HG02571 (cell line): Measurements from ENCODE around the gene FBXW8.

ENCODE experiments used
- ATAC-seq: cut with Tn5 transposase; IDR thresholded peaks from one replicate; pipeline ENCODE4 v1.9.1; 2021; ENCODE audit warnings: mild to moderate bottlenecking, moderate library complexity; ENCODE audit not compliant: unreplicated experiment

The FBXW8 gene

DNA sequence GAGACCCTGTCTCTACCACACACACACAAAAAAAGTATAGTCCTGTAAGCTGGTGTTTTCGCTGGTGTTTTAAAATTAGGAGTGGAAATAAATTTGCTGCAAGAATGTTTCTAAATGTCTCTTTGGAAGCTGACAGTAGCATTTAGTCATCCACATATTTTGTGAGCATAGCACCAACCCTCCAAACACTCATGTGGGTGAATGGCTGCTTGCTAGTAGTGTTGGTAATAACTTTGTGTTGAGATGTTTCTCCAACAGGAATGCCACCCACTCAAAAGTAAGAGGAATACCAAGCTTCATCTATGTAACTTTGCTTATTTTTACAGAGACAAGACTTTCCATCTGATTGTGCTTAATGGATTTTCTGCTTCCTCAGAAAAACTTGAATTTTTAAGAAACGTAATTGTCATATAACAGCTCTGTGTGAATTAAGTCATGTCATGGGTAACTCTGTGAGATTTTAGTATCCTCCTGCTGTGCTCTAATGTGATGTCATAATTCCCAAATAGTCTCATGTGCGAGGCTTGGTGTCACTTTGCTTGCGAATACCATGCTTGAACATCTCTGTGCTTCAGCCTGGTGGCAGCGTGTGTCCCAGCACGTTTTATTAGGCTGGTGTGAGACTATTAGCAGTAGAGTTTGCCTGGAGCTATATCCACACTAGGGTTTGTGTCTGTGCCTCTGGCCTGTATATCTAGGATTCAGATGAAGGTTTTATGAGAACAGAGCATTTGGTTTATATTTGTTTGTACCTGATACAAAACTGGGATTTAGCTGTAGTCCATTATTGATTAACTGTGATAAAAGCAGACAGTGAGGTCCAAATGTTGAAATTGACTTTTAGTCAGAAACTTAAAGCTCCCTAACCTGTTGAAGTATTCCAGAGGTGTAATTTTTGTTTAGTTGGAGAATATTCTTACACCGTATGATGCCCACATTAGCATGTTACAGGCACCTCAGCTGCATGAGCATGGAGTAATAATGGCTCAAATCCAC lies 80.5 kb downstream of the FBXW8 start:
- no peak for ATAC-seq

- no peak for ATAC-seq
These were observed 85.3 kb downstream of the FBXW8 start for GRCh38 chr12:116996093-116996492.

DNA sequence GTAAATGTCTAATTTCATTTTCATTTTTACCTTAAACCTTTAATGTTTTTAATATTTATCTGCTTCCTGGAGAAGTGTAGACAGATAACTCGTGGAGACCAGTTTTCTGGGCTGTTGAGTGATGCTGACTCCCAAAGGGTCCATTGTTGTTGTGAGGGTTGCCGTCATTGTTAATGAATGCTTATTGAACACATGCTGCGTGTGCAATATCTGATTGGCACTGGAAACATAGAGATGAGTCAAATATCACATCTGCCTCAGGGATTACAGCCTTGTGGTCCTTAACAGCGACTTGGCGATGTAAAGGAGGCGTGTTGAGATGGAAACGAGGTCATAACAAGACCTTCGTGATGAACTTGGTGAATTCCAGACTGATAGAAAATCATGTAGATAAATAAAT lies 85.9 kb downstream of the FBXW8 start:
- ATAC-seq: no peak

DNA sequence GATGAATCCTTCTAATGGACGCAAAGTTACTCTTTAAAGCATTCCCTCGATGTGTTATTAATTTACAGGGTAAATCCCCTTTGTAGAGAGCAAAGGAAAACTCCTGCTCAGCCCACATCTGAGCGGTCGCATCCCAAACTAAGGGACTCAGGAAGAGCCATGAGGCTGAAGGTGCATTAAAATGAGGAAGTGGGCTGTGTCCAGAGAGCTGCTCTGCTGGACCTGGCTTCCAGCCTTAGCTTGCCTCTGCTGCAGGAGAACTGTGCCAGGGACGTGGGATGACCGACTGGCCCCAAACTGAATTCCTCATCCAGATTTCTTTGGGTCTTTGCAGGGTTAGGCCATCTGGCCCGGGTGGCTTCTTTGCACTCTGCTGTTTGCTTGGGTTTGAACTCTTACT lies 88.3 kb downstream of the FBXW8 start:
- no peak for ATAC-seq

- no peak for ATAC-seq
These were observed 89.6 kb downstream of the FBXW8 start for GRCh38 chr12:117000316-117000715.

DNA sequence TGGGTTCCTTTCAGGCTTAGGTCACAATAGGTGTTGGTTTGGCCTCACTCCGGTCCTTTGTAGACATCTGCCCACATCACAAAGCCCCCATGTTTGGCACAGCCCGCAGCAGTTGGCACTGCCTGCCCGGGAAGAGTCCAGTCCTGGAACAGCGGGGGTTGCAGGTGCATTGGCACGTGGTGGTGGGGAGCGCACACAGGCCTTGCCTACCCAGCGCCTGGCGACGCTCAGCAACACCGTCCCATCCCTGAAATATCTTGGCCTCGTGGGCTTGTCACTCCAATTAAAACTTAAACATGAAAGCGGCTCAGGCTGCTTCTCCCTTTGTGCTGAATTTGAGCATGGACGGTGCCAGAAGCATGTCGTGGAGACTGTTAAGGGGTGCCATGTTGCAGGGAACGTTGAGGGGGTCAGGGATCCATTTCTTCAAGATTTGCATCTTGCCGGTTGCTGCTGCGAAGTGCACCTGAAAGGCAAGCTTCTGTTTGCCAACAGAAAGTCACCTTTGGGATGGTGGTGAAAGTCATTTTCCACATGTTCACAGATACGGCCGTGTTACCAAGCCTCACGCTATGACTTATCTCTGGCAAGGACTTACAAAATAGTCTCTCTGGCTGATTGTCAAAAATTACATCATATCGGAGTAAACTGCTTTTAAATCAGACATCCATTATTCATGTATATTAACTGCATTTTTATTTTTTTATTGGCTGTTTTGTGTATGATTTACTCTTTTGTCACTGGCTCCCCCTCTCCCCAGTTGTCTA lies 91.5 kb downstream of the FBXW8 start:
- ATAC-seq: no peak

- ATAC-seq: no peak
These were observed 93.2 kb downstream of the FBXW8 start for GRCh38 chr12:117003883-117004404.

DNA sequence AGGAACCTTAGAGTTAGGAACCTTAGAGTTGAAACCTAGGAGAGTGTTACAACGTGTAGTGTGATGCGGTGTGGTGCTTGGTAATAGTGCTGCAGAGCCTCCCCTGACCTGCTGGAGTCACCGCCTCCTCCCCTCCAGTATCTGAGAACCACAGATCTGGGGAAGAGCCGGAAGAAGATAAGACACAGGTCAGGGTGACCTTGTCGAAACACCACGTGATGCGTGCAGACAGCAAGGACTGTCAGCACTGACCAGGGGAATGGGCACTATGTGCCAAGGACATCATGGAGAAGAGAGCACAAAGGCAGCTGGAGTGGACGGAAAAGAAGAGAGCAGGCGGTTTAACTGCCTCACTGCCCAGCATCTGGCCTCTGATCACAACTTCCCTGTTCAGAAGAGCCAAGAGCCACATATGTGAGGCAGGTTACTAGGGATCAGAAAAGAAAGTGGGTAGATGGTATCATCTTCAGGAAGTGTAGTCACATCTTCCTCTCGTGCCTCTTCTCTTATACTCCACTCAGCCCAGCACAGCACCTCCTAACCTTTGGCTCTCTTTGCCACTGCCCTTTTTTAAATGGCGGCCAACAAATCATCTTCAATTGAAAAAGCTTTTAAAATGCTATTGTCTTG lies 94.8 kb downstream of the FBXW8 start:
- no peak for ATAC-seq

DNA sequence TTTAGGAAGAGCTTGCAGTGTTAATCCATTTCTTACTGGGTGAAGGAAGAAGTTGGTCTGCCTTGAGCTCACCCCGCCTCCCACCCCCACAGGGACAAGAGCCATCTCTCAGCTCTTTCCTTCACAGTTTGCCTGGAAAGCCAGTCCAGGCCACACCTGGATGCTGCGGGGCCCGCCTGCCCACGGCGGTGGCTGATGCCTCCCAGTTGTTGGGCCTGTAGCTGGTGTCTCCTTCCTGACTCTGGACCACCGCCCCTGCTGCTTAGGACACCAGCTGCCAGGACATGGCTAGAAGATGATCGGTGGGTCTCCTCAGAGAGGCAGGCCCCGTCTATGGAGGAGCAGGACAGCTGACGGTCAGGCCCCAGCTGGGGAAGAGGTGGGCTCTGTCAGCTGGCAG lies 95.6 kb downstream of the FBXW8 start:
- ATAC-seq: no peak

GRCh38 chr12:117007577-117007976 lies 96.8 kb downstream of the FBXW8 start:
- no peak for ATAC-seq

- no peak for ATAC-seq
These were observed 99.0 kb downstream of the FBXW8 start for GRCh38 chr12:117009759-117010158.

DNA sequence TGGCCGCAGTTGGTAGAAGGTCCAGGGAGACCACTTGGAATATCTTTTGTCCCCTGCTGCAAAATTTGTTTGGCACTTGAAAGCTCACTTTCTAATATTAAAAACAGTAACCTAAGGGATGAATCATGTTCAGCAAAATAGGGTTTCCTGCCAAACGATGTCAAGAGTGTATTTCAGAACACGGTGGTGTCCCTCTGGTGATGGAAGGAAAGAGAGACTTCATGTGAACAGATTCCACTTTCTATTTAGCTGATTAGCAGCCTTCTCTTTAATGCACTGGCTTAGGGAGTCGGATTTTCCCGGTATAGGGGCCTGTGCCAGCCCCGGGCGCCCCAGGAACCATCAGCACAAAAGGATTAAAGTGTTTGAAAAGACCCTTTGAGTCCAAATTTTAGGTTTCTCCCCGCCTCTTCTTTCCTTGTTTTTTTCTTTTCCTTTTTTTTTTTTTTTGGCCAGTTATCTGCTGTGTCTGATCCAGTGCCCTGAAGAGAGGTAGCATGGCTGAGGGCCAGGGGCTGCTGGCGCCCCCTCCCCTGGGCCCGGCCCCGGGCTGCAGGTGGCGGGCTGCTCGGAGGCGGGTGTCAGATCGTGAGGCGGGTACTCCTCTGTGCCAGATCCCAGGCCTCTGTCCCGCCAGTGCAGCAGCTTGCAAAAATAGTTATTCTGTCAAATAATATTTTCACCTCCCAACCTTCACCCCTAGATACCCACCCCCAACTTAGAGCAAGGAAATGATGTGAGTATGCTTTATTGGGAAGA lies 100.1 kb downstream of the FBXW8 start:
- ATAC-seq: no peak

DNA sequence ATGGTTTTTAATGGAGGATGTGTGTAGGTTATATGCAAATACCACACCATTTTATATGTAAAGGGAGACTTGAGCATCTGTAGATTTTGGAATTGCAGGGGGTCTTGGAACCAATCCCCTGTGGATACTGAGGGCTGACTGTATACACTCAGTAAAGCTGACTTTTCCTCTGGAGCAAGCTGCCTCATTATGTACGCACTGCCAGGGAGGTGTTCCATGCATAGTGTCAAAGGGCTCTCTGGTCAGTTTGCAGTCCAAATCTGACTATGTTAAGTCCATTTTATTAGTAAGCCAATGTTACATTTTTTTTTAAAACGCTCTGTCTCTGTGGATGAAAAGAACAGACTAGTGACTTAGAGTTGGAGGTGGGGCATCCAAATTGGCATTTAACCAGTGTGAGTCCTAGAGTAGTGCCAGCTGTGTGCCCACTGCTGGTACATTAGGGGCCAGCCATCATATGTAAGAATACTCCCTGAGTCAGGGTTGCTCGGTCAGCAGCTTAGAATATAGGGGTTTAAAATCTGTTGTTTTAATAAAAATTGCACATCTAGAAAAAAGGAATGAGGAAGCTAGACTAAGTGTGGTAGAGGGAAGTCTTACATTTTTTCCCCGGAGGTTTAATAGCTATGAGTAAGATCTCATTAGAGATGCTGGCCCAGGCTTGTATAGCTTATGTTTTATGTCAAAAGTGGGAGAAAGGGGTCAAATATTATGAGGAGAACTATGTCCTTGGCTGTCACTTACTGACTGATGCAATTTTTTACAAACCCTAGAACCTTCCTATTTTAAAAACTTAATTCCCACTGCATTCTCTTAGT lies 101.4 kb downstream of the FBXW8 start:
- ATAC-seq: no peak

- no peak for ATAC-seq
These were observed 103.0 kb downstream of the FBXW8 start for GRCh38 chr12:117013726-117014125.

- ATAC-seq: no peak
These were observed 103.7 kb downstream of the FBXW8 start for GRCh38 chr12:117014342-117014887.

DNA sequence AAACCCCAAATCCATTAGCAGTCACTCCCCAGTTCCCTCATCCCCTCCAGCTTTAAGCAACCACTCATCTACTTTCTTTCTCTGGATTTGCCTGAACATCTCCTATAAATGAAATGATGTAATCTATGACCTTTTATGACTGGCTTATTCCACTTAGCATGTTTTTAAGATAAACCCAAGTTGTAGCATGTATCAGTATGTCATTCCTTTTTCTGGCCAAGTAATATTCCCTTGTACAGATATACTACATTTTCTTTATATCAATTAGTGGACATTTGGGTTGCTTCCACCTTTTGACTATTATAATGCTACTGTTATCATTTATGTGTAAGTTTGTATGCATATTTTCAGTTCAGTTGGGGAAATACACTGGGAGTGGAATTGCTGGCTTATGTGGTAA lies 105.1 kb downstream of the FBXW8 start:
- ATAC-seq: no peak

- no peak for ATAC-seq
These were observed 107.1 kb downstream of the FBXW8 start for GRCh38 chr12:117017807-117018206.

GRCh38 chr12:117018276-117018675 lies 107.5 kb downstream of the FBXW8 start:
- ATAC-seq: no peak

DNA sequence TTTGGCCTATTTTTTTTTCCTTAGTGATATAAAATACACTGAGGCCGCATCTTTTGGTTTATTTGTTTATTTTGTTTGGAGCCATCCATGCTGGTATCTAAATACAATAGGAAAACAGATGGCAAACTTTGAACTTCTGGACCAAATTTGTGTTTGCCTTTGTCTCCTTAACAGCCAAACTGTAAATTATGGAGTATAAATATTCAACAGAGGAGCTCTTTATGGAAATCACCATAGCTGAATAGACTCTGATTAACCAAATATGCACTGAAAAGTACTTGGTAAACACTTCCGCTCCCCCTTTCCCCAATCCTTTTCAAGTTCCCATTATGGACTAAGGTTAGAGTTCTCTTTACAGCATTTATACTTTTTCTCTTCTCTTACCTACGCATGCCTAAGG lies 107.9 kb downstream of the FBXW8 start:
- no peak for ATAC-seq
